Naive thymus-derived CD8-positive, alpha-beta T cell (primary cell): ENCODE results near the gene C15orf40. TPM values are rescaled to one million over a fixed set of nuclear protein-coding genes. Genes with fewer than 3 reads are reported as not detected.
A peak's percentile ranks its signal among the peaks of the same experiment; 100 is the strongest.

Experiments used
- ATAC-seq, 2 donors: fragments of 150-1000 bp; cut with Tn5 transposase in 1 of 2; sonication (Bioruptor Pico), chemical (Tn5 transposase) in 1 of 2; 1 replicate in 1 of 2; 2 replicates in 1 of 2; pipeline ENCODE4 v1.10.0; 2021; ENCODE audit warnings: mild to moderate bottlenecking in 2 of 2, moderate library complexity in 2 of 2
- POLR2A ChIA-PET: fragments of 350-600 bp; sonication (Branson Sonifier 250); formaldehyde crosslinking; loops from one replicate; lab custom pipeline; 2021; ENCODE audit warnings: antibody characterized with exemption; lab: Charles Lee
- DNase-seq, 10 donors: peaks; one replicate each; pipeline versions ENCODE4 v3.0.0 to v3.0.0-alpha.2; 2020 to 2022
- H3K27ac Mint-ChIP-seq, 10 donors: one replicate each; pipeline ENCODE4 v1.8.0; 2020 to 2022; ENCODE audit warnings: mild to moderate bottlenecking in 10 of 10, mixed read lengths in 10 of 10, moderate library complexity in 4 of 10, inconsistent platforms in 1 of 10
- H3K27me3 Mint-ChIP-seq, 5 donors: one replicate each; pipeline ENCODE4 v1.8.0; 2021 to 2022; ENCODE audit warnings: mixed read lengths in 5 of 5
- H3K36me3 Mint-ChIP-seq, 3 donors: one replicate each; pipeline ENCODE4 v1.8.0; 2020 to 2022; ENCODE audit warnings: mixed read lengths in 3 of 3, mild to moderate bottlenecking in 2 of 3, inconsistent platforms in 1 of 3
- H3K4me1 Mint-ChIP-seq, 4 donors: one replicate each; pipeline ENCODE4 v1.8.0; 2021 to 2022; ENCODE audit warnings: mixed read lengths in 4 of 4
- H3K4me3 Mint-ChIP-seq, 10 donors: one replicate each; pipeline ENCODE4 v1.8.0; 2020 to 2022; ENCODE audit warnings: mild to moderate bottlenecking in 10 of 10, mixed read lengths in 10 of 10, moderate library complexity in 6 of 10, inconsistent platforms in 1 of 10
- H3K9me3 Mint-ChIP-seq, 9 donors: one replicate each; pipeline ENCODE4 v1.8.0; 2020 to 2022; ENCODE audit warnings: mixed read lengths in 9 of 9, mild to moderate bottlenecking in 3 of 9, inconsistent platforms in 1 of 9, moderate library complexity in 1 of 9
- polyA plus RNA-seq, 3 donors: library from polyadenylated mRNA; unstranded; fragments of 300-500 nt; fragmentation: Illumina TruSeq; gene quantifications; one replicate each; pipeline ENCODE4 v1.2.3, GENCODE V29; 2021
- total RNA-seq, 8 experiments: library from RNA in 2 of 8; stranded (reverse) in 2 of 8; gene quantifications; one replicate each; pipeline ENCODE4 v1.2.3 and lab custom pipeline; 2021 to 2026

The C15orf40 gene
- total and polyA plus RNA-seq, 5 experiments from 2014 or later: 48.4 to 87.5 (median 56.2) TPM

- Mint-ChIP-seq H3K9me3 (no peaks in the 10 kb centered on the region), H3K4me3 (no peak overlapping the region), H3K4me1 (peaks cover 2 to 8% (median 4%) of the 10 kb centered on the region in 4 donors), H3K27ac (no peak overlapping the region), H3K36me3 (peaks cover 0 to 35% (median 9%) of the 10 kb centered on the region in 3 donors), H3K27me3 (no peaks in the 10 kb centered on the region)
- POLR2A ChIA-PET: interaction anchor here (1.4 kb wide), 1 partner anchor 452 kb away, joined by 4 read pairs; the partner anchor contains the start of gene RPS17
- ATAC-seq (no peak), DNase-seq (no peak)
Measured at GRCh38 chr15:82992436-82992998, 18.9 kb downstream of the C15orf40 start.

- POLR2A ChIA-PET: interaction anchor here (0.9 to 4.2 kb wide), 12 partner anchors 14 to 456 kb away, joined by 3 to 31 read pairs (median 6); partner anchors contain the start of genes BTBD1, C15orf40, RPS17 and WHAMM
- H3K27ac Mint-ChIP-seq: peak overlapping the region; percentile 89 to 99 (median 97)
Measured at GRCh38 chr15:82986442-82986780, 25.0 kb downstream of the C15orf40 start.

GRCh38 chr15:82985688-82986441, 25.6 kb downstream of the C15orf40 start, which contains the start of gene RAMAC:
Gene RAMAC (plus strand): TSS chr15:82986210. CDS start chr15:82989019, 2,809 bp downstream.
- H3K27ac Mint-ChIP-seq: peak within 1 kb of the TSS; percentile 89 to 99 (median 97)
- H3K9me3 Mint-ChIP-seq: no peaks in the 10 kb centered on the region
- peak; percentile 94 for ATAC-seq
- H3K36me3 Mint-ChIP-seq: peaks cover 0 to 28% (median 7%) of the 10 kb centered on the region in 3 donors
- POLR2A ChIA-PET: interaction anchor here (0.7 to 4.2 kb wide), 13 partner anchors 14 to 455 kb away, joined by 3 to 31 read pairs (median 5); partner anchors contain the start of genes BTBD1, C15orf40, RPS17 and WHAMM
- H3K4me1 Mint-ChIP-seq: peaks cover 9 to 35% (median 25%) of the 10 kb centered on the region in 4 donors
- H3K27me3 Mint-ChIP-seq: no peaks in the 10 kb centered on the region
- peak; percentile 83 to 99 (median 92) for DNase-seq
- H3K4me3 Mint-ChIP-seq: peak within 1 kb of the TSS; percentile 95 to 99 (median 99)

More at GRCh38 chr15:82986442-82986780, 25.0 kb downstream of the C15orf40 start:
- no peaks in the 10 kb centered on the region for H3K9me3 Mint-ChIP-seq
- DNase-seq (peak in 4 of 10 donors; percentile 3 to 22 (median 8)), ATAC-seq (peak; percentile 44 to 52)
- H3K4me1 Mint-ChIP-seq: peaks cover 9 to 35% (median 25%) of the 10 kb centered on the region in 4 donors
- no peaks in the 10 kb centered on the region for H3K27me3 Mint-ChIP-seq
- H3K4me3 Mint-ChIP-seq: peak overlapping the region; percentile 95 to 99 (median 99)
- H3K36me3 Mint-ChIP-seq: peaks cover 0 to 32% (median 7%) of the 10 kb centered on the region in 3 donors

DNA sequence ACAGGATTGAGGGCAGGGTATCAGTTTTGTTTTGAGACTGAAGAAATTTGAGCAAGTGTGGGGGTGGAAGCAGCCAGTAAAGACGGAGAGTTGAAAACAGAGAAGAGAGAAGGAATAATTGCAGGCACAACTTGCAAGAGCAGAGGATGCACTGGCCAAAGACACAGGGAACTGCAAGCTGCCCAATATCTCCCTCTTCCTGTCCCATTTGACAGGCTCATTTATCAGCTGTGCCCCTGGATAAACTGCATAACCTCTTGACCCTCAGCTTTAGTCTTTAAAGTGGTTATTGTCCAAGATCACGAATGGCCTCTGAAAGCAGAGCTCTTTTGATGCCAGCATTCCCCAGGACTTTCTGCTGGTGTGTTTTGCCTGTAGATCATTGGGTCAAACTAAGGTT, 30.5 kb downstream of the C15orf40 start:
- Mint-ChIP-seq H3K27me3 (no peaks in the 10 kb centered on the region), H3K9me3 (no peaks in the 10 kb centered on the region), H3K4me1 (peaks cover 6 to 16% (median 12%) of the 10 kb centered on the region in 4 donors), H3K27ac (no peak overlapping the region), H3K36me3 (peaks cover 0 to 2% (median 2%) of the 10 kb centered on the region in 3 donors), H3K4me3 (no peak overlapping the region)
- POLR2A ChIA-PET: no interaction called here
- DNase-seq (no peak), ATAC-seq (no peak)

DNA sequence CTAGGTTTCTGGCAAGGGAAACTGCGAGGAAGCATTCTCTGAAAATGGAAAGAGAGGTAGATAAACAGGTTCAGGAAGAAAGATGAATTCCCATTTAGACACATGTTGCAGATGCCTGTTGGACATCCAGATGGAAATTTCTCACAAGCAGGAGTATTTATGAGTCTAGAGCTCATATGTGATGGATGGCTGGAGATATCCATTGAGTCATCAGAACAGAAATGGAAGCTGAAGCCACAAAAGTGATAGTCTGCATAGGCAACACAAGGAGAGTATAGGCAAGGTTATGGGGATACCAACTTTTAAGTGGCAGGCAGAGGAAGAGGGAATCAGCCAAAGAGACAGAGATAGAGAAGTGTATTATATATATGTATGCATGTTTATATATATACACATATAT, 31.7 kb downstream of the C15orf40 start:
- DNase-seq (no peak), ATAC-seq (no peak)
- Mint-ChIP-seq H3K4me1 (peaks cover 0 to 4% (median 2%) of the 10 kb centered on the region in 4 donors), H3K27ac (no peak overlapping the region), H3K36me3 (peaks cover 0 to 2% (median 2%) of the 10 kb centered on the region in 3 donors), H3K9me3 (no peaks in the 10 kb centered on the region), H3K4me3 (no peak overlapping the region), H3K27me3 (no peaks in the 10 kb centered on the region)
- POLR2A ChIA-PET: no interaction called here

DNA sequence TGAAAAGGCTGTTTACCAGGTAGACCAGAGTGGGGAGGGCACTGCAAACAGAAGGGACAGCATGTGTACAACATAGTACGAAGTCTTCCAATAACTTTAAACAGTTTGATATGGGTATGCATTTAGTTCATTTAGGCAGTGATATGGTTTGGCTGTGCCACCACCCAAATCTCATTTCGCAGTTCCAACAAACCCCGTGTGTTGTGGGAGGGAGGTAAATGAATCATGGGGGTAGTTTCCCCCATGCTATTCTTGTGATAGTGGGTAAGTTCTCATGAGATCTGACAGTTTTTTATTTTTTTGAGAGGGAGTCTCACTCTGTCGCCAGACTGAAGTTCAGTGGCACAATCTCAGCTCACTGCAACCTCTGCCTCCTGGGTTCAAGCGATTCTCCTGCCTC, 33.0 kb downstream of the C15orf40 start:
- Mint-ChIP-seq H3K27me3 (no peaks in the 10 kb centered on the region), H3K4me3 (no peak overlapping the region), H3K9me3 (no peaks in the 10 kb centered on the region), H3K36me3 (peaks cover 0 to 2% (median 2%) of the 10 kb centered on the region in 3 donors), H3K27ac (no peak overlapping the region), H3K4me1 (peaks cover 0 to 4% (median 0%) of the 10 kb centered on the region in 4 donors)
- DNase-seq (no peak), ATAC-seq (no peak)
- POLR2A ChIA-PET: no interaction called here

GRCh38 chr15:82977076-82977475, 34.4 kb downstream of the C15orf40 start:
- H3K27me3 Mint-ChIP-seq: no peaks in the 10 kb centered on the region
- ATAC-seq: no peak
- no peak overlapping the region for H3K4me3 Mint-ChIP-seq
- H3K9me3 Mint-ChIP-seq: no peaks in the 10 kb centered on the region
- no peak for DNase-seq
- H3K27ac Mint-ChIP-seq: no peak overlapping the region
- POLR2A ChIA-PET: no interaction called here
- peaks cover 0 to 2% (median 2%) of the 10 kb centered on the region in 3 donors for H3K36me3 Mint-ChIP-seq
- peaks cover 0 to 4% (median 0%) of the 10 kb centered on the region in 4 donors for H3K4me1 Mint-ChIP-seq

DNA sequence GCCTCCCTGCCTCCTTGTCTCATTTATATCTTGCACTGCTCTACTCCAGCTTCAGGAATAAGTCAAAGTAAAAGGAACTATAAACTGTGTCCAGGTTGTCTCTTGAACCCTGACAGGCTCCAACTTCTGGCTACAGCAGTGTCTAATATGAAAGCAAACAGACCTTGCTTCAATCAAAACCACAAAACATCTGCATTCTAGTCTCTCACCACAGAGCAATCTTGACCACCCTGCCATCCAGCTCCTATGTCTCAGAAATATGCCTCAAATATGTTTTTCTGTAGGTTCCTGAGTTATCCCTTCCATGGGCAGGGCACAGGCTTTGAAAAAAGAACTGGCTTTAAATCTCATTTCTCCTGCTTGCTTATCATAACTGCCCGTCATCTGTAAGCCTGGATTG, 38.4 kb downstream of the C15orf40 start:
- POLR2A ChIA-PET: no interaction called here
- no peak overlapping the region for H3K27ac Mint-ChIP-seq
- no peak overlapping the region for H3K4me3 Mint-ChIP-seq
- peaks cover 0 to 2% (median 0%) of the 10 kb centered on the region in 4 donors for H3K4me1 Mint-ChIP-seq
- peaks cover 0 to 2% (median 0%) of the 10 kb centered on the region in 3 donors for H3K36me3 Mint-ChIP-seq
- H3K27me3 Mint-ChIP-seq: no peaks in the 10 kb centered on the region
- ATAC-seq (no peak), DNase-seq (no peak)
- no peaks in the 10 kb centered on the region for H3K9me3 Mint-ChIP-seq

DNA sequence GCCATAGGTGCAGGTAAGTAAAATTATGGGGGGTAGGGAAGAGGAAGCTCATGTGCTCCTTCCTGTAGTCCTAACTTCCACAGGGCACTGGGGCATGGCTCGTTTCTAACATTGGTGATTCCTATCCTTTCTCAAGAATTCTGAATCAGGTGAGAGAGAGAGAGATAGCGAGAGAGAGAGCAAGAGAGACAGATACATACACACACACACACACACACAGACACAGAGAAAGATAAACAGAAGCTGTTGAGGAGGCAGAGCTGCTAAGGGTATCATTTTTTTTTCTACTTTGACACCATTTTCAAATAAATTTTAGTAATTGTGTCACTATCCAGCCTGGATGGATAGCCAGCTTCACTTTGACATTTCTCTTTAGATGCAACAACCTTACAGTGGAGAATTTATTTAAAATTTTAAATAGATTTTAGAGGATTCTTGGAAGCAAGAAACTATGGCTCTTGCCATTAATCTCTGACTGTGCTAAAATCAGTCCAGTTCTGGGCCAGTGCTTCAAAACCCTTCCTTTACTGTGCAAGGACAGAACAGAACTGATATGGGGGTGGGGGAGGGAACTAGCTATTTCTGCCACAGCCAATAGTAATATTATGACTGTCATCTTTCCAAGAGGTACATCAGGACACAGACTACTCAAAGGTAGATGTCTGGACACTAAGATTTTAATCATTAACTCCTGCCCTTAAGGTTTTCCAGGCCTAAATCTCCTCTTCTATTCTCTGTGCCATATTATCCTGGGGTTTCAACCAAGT, 40.0 kb downstream of the C15orf40 start:
- Mint-ChIP-seq H3K4me1 (peaks cover 0 to 4% (median under 1%) of the 10 kb centered on the region in 4 donors), H3K27ac (peak overlapping the region in 1 of 10 donors; percentile 4), H3K9me3 (no peaks in the 10 kb centered on the region), H3K4me3 (no peak overlapping the region), H3K36me3 (no peaks in the 10 kb centered on the region), H3K27me3 (no peaks in the 10 kb centered on the region)
- ATAC-seq: no peak
- no peak for DNase-seq
- POLR2A ChIA-PET: interaction anchor here (0.6 kb wide), 1 partner anchor 582 kb away, joined by 5 read pairs; no protein-coding TSS in a partner anchor

GRCh38 chr15:82970696-82971095, 40.7 kb downstream of the C15orf40 start:
- POLR2A ChIA-PET: interaction anchor here (0.6 kb wide), 1 partner anchor 581 kb away, joined by 5 read pairs; no protein-coding TSS in a partner anchor
- H3K36me3 Mint-ChIP-seq: no peaks in the 10 kb centered on the region
- H3K4me3 Mint-ChIP-seq: no peak overlapping the region
- no peaks in the 10 kb centered on the region for H3K9me3 Mint-ChIP-seq
- no peaks in the 10 kb centered on the region for H3K27me3 Mint-ChIP-seq
- peaks cover 0 to 4% (median 2%) of the 10 kb centered on the region in 4 donors for H3K4me1 Mint-ChIP-seq
- no peak for ATAC-seq
- DNase-seq: no peak
- H3K27ac Mint-ChIP-seq: no peak overlapping the region

DNA sequence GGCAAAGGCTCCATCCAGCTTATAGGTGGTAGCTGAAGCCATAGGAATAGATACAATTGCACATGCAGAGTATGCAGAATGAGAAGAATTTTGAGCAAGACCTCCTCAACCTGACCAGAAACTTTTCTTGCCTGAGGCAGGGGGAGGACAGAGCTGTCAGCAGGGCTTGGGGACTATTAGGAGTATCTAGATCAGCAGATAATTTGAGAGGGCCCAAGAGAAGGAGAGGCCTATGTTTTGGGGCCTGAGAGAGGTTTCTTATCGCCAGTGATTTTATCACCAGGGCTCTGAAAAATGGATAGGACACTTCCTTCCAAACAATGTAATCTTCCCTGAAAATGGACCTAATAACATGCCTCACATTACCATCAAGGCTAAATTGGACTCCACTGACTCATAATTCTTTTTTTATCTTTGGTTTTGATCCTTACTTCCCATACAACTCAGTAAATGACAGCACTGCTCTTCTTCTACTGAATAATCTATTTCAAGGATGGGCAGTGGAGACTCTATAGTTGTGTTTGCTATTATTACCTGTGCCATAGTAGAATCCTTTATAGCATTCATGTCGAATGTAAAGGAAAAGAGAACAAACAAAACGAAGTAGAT, 41.3 kb downstream of the C15orf40 start:
- DNase-seq: no peak
- H3K36me3 Mint-ChIP-seq: no peaks in the 10 kb centered on the region
- POLR2A ChIA-PET: interaction anchor here (0.6 kb wide), 1 partner anchor 581 kb away, joined by 5 read pairs; no protein-coding TSS in a partner anchor
- no peaks in the 10 kb centered on the region for H3K27me3 Mint-ChIP-seq
- no peak overlapping the region for H3K4me3 Mint-ChIP-seq
- H3K4me1 Mint-ChIP-seq: peaks cover 0 to 4% (median 2%) of the 10 kb centered on the region in 4 donors
- H3K9me3 Mint-ChIP-seq: no peaks in the 10 kb centered on the region
- ATAC-seq: no peak
- no peak overlapping the region for H3K27ac Mint-ChIP-seq

DNA sequence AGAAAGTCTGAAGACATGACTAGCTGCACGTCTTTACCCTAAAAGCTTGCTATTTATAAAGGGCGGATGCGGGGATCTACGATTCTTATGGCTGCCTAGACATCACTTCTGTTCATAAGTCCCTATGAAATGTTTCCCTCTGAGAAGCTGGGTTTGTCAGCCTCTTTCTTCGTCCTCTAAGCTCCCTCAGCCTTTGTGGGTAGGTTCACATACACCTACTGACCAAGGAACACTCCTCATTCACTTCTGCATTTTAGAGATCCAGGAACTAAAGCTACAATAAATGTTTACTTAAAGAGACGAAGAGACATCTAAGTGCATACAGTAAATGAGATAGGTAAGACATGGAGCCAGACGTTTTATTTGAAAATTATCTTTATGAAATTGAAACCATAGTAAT, 42.1 kb downstream of the C15orf40 start:
- POLR2A ChIA-PET: no interaction called here
- no peak overlapping the region for H3K27ac Mint-ChIP-seq
- H3K36me3 Mint-ChIP-seq: no peaks in the 10 kb centered on the region
- H3K4me1 Mint-ChIP-seq: peaks cover 0 to 4% (median 2%) of the 10 kb centered on the region in 4 donors
- ATAC-seq: no peak
- H3K4me3 Mint-ChIP-seq: no peak overlapping the region
- no peaks in the 10 kb centered on the region for H3K27me3 Mint-ChIP-seq
- H3K9me3 Mint-ChIP-seq: no peaks in the 10 kb centered on the region
- DNase-seq: no peak
